HL-60 (cell line): ENCODE measurements around the gene ETF1.

Source experiments
- DNase-seq, 2 experiments: peaks; one replicate each; pipeline ENCODE4 v3.0.0-alpha.2; 2010 to 2020; ENCODE audit warnings: low read depth in 1 of 2, low spot score in 1 of 2
- H3K27ac ChIP-seq: fragments of 250-450 bp; sonication (Bioruptor Pico); replicated peaks from 2 replicates; pipeline ENCODE4 v1.5.1; 2020; ENCODE audit warnings: mild to moderate bottlenecking, moderate library complexity
- H3K27me3 ChIP-seq: fragments of 250-450 bp; sonication (Bioruptor Pico); 2 replicates; pipeline ENCODE4 v1.5.1; 2021; ENCODE audit warnings: mild to moderate bottlenecking, moderate library complexity; ENCODE audit not compliant: insufficient read depth, poor library complexity, severe bottlenecking
- H3K4me3 ChIP-seq: replicated peaks from 2 replicates; pipeline ENCODE4 v1.5.1; 2011; ENCODE audit warnings: mild to moderate bottlenecking, control low read depth, low read length; ENCODE audit not compliant: insufficient read depth
- GABPA ChIP-seq: IDR thresholded peaks from 2 replicates; pipeline ENCODE4 v1.6.1; 2012; ENCODE audit warnings: low read depth
- POLR2AphosphoS5 ChIP-seq: IDR thresholded peaks from 2 replicates; pipeline ENCODE4 v1.6.1; 2012; ENCODE audit warnings: low read depth
- SPI1 ChIP-seq: IDR thresholded peaks from 2 replicates; pipeline ENCODE4 v1.6.1; 2012; ENCODE audit warnings: low read depth, mild to moderate bottlenecking, borderline replicate concordance
- TF ChIP-seq, protein P1 (sequence below): IDR thresholded peaks from 2 replicates; pipeline ENCODE4 v1.6.1; 2012; ENCODE audit warnings: low read depth; ENCODE audit not compliant: insufficient replicate concordance
- TF ChIP-seq, protein P2 (sequence below): IDR thresholded peaks from one replicate; pipeline ENCODE4 v1.5.1; 2011; ENCODE audit warnings: low read length, control low read depth, inconsistent platforms; ENCODE audit not compliant: insufficient read depth

ETF1 gene

DNA sequence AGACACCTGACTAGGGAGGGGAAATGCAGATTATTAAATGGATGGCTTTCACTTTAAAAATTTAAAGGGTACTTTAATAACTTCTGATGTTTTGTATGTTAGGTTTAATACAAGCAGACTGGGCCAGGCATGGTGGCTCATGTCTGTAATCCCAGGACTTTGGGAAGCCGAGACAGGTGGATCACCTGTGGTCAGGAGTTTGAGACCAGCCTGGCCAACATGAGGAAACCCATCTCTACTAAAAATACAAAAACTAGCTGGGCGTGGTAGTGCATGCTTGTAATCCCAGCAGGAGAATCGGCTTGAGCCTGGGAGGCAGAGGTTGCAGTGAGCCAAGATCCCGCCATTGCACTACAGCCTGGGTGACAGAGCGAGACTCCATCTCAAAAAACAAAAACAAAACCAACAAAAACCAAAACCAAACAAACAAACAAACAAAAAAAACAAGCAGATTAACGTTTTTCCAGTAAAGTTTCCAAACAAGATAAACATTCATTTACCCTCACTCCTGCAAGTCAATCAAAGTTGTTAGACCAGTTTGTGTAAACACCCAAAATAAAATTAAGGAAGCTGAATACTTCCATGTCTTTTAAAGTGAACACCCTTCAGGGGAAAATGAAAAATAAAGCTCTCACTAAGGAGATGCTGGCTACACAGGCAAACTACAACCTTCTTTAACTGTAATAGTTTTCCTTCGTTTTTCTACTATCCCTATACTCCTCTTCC is 14.1 kb downstream of the ETF1 start:
- no peaks in the 10 kb centered on the region for H3K27me3 ChIP-seq
- TF ChIP-seq, protein P1, sequence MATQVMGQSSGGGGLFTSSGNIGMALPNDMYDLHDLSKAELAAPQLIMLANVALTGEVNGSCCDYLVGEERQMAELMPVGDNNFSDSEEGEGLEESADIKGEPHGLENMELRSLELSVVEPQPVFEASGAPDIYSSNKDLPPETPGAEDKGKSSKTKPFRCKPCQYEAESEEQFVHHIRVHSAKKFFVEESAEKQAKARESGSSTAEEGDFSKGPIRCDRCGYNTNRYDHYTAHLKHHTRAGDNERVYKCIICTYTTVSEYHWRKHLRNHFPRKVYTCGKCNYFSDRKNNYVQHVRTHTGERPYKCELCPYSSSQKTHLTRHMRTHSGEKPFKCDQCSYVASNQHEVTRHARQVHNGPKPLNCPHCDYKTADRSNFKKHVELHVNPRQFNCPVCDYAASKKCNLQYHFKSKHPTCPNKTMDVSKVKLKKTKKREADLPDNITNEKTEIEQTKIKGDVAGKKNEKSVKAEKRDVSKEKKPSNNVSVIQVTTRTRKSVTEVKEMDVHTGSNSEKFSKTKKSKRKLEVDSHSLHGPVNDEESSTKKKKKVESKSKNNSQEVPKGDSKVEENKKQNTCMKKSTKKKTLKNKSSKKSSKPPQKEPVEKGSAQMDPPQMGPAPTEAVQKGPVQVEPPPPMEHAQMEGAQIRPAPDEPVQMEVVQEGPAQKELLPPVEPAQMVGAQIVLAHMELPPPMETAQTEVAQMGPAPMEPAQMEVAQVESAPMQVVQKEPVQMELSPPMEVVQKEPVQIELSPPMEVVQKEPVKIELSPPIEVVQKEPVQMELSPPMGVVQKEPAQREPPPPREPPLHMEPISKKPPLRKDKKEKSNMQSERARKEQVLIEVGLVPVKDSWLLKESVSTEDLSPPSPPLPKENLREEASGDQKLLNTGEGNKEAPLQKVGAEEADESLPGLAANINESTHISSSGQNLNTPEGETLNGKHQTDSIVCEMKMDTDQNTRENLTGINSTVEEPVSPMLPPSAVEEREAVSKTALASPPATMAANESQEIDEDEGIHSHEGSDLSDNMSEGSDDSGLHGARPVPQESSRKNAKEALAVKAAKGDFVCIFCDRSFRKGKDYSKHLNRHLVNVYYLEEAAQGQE: no peak
- TF ChIP-seq GABPA: no peak
- no peak for TF ChIP-seq SPI1
- TF ChIP-seq, protein P2, sequence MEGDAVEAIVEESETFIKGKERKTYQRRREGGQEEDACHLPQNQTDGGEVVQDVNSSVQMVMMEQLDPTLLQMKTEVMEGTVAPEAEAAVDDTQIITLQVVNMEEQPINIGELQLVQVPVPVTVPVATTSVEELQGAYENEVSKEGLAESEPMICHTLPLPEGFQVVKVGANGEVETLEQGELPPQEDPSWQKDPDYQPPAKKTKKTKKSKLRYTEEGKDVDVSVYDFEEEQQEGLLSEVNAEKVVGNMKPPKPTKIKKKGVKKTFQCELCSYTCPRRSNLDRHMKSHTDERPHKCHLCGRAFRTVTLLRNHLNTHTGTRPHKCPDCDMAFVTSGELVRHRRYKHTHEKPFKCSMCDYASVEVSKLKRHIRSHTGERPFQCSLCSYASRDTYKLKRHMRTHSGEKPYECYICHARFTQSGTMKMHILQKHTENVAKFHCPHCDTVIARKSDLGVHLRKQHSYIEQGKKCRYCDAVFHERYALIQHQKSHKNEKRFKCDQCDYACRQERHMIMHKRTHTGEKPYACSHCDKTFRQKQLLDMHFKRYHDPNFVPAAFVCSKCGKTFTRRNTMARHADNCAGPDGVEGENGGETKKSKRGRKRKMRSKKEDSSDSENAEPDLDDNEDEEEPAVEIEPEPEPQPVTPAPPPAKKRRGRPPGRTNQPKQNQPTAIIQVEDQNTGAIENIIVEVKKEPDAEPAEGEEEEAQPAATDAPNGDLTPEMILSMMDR: no peak
- no peak for TF ChIP-seq POLR2AphosphoS5
- no peak for DNase-seq
- H3K27ac ChIP-seq: no peak overlapping the region
- no peak overlapping the region for H3K4me3 ChIP-seq

DNA sequence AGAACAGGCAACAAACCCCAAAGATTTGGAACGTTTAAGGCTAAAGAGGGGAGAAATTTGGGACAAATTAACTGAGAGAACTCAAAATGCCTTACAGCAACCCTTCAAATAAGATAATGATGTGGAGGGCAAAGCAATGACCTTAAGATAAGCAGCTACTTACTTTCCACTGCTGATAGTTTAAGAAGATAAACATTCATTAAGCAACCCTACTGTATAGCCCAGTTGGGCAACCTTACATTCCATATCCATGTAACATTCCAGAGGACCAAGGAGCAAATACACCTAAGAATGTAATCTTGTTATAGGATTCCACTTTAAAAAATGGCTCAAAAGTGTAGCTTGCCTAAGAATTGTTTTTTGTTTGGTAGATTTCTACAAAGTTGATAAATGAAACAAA is 14.8 kb downstream of the ETF1 start:
- no peak for DNase-seq
- H3K27me3 ChIP-seq: no peaks in the 10 kb centered on the region
- H3K4me3 ChIP-seq: no peak overlapping the region
- no peak for TF ChIP-seq SPI1
- TF ChIP-seq, protein P2: no peak
- no peak for TF ChIP-seq POLR2AphosphoS5
- TF ChIP-seq GABPA: no peak
- TF ChIP-seq, protein P1: no peak
- no peak overlapping the region for H3K27ac ChIP-seq

DNA sequence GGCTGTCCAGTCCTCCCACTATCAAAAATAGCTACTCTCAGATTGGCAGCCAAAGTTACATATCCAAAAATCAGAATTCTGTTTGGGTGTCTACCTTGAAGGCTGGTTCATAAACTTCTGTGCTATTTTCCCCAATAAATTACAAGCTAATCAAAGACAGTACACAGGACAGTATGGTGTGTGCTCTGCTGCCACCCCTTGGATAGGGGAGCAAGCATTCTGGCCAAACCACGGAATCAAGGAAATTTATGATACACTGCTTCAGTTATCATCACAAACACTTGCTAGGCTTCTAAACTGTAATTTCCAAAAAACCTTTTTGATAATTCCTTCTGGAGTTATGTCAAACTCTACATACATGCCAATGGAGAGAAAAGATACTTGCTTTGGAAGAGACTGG is 15.9 kb downstream of the ETF1 start:
- H3K27ac ChIP-seq: no peak overlapping the region
- DNase-seq: no peak
- no peaks in the 10 kb centered on the region for H3K27me3 ChIP-seq
- TF ChIP-seq GABPA (no peak), POLR2AphosphoS5 (no peak), SPI1 (no peak)
- TF ChIP-seq, protein P1: no peak
- TF ChIP-seq, protein P2: no peak
- no peak overlapping the region for H3K4me3 ChIP-seq
